ENCODE measurements around the gene RDH5.

DNA sequence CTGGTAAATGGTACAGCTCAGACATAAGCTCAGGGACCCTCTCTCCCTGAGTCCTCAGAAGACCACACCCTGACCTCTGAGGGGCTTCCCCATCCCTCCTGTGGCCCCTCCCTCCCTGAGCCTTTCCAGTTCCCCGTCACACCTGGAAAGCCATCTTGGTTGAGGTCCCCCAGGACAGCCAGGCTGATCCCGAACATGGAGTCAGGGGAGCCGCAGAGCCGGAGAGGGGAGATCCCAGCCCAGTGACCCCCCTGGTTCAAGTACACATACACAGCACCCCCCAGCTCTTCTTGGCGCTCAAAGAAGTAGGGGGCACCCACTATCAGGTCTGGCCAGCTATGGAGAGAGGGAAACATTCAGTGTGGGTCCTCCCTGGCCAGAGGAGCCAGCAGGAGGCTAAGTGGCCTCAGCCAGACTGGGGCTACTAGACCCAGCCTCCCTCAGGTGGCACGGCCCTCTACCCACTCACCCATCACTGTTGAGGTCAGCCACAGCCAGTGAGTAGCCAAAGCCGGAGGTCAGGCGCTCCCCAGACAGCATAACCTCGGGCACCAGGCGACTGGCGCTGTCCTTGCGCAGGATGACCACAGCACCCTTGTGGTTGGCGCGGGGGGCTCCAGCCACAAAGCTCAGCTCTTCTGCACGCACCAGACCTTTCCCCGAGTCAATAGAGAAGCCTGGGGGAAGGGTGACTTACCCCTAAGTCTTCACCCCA, 21.8 kb upstream of the RDH5 start:
- no peak for TF ChIP-seq EZH2 (IDR thresholded peaks at IDR 0.05)
- TF ChIP-seq, protein P1, sequence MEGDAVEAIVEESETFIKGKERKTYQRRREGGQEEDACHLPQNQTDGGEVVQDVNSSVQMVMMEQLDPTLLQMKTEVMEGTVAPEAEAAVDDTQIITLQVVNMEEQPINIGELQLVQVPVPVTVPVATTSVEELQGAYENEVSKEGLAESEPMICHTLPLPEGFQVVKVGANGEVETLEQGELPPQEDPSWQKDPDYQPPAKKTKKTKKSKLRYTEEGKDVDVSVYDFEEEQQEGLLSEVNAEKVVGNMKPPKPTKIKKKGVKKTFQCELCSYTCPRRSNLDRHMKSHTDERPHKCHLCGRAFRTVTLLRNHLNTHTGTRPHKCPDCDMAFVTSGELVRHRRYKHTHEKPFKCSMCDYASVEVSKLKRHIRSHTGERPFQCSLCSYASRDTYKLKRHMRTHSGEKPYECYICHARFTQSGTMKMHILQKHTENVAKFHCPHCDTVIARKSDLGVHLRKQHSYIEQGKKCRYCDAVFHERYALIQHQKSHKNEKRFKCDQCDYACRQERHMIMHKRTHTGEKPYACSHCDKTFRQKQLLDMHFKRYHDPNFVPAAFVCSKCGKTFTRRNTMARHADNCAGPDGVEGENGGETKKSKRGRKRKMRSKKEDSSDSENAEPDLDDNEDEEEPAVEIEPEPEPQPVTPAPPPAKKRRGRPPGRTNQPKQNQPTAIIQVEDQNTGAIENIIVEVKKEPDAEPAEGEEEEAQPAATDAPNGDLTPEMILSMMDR (IDR thresholded peaks at IDR 0.05 in 2 of 3, conservative IDR thresholded peaks at IDR 0.05 in 1 of 3; ENCODE audit: borderline replicate concordance in 1 of 3, insufficient read depth in 1 of 3, low read depth in 2 of 3, low read length in 2 of 3): no peak
- TF ChIP-seq POLR2AphosphoS5 (IDR thresholded peaks at IDR 0.05; ENCODE audit: low read depth, low read length): no peak
- no peak for TF ChIP-seq JUND (IDR thresholded peaks at IDR 0.05)
- no peak for TF ChIP-seq YY1 (IDR thresholded peaks at IDR 0.05; ENCODE audit: extremely low read depth, insufficient replicate concordance, low read depth, low read length)
- no peak for TF ChIP-seq SIN3A (IDR thresholded peaks at IDR 0.05; ENCODE audit: low read depth)
- TF ChIP-seq EGR1 (IDR thresholded peaks at IDR 0.05; ENCODE audit: low read depth): no peak
- no peak for TF ChIP-seq POLR2A (IDR thresholded peaks at IDR 0.05; ENCODE audit: borderline replicate concordance, extremely low read depth, insufficient read depth, insufficient read length)
- TF ChIP-seq SP1 (IDR thresholded peaks at IDR 0.05; ENCODE audit: low read depth): no peak
- TF ChIP-seq, protein P2, sequence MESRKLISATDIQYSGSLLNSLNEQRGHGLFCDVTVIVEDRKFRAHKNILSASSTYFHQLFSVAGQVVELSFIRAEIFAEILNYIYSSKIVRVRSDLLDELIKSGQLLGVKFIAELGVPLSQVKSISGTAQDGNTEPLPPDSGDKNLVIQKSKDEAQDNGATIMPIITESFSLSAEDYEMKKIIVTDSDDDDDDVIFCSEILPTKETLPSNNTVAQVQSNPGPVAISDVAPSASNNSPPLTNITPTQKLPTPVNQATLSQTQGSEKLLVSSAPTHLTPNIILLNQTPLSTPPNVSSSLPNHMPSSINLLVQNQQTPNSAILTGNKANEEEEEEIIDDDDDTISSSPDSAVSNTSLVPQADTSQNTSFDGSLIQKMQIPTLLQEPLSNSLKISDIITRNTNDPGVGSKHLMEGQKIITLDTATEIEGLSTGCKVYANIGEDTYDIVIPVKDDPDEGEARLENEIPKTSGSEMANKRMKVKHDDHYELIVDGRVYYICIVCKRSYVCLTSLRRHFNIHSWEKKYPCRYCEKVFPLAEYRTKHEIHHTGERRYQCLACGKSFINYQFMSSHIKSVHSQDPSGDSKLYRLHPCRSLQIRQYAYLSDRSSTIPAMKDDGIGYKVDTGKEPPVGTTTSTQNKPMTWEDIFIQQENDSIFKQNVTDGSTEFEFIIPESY (IDR thresholded peaks at IDR 0.05; ENCODE audit: extremely low read depth, insufficient replicate concordance, low read length): no peak
- TF ChIP-seq, protein P3, sequence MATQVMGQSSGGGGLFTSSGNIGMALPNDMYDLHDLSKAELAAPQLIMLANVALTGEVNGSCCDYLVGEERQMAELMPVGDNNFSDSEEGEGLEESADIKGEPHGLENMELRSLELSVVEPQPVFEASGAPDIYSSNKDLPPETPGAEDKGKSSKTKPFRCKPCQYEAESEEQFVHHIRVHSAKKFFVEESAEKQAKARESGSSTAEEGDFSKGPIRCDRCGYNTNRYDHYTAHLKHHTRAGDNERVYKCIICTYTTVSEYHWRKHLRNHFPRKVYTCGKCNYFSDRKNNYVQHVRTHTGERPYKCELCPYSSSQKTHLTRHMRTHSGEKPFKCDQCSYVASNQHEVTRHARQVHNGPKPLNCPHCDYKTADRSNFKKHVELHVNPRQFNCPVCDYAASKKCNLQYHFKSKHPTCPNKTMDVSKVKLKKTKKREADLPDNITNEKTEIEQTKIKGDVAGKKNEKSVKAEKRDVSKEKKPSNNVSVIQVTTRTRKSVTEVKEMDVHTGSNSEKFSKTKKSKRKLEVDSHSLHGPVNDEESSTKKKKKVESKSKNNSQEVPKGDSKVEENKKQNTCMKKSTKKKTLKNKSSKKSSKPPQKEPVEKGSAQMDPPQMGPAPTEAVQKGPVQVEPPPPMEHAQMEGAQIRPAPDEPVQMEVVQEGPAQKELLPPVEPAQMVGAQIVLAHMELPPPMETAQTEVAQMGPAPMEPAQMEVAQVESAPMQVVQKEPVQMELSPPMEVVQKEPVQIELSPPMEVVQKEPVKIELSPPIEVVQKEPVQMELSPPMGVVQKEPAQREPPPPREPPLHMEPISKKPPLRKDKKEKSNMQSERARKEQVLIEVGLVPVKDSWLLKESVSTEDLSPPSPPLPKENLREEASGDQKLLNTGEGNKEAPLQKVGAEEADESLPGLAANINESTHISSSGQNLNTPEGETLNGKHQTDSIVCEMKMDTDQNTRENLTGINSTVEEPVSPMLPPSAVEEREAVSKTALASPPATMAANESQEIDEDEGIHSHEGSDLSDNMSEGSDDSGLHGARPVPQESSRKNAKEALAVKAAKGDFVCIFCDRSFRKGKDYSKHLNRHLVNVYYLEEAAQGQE (IDR thresholded peaks at IDR 0.05; ENCODE audit: low read depth): no peak
